Coronary artery (tissue), 2 donors: ENCODE measurements around the gene CPNE2.

Experiments used
- DNase-seq: peaks from one replicate; pipeline ENCODE4 v3.0.0-alpha.2; 2017; ENCODE audit warnings: low spot score
- H3K27ac ChIP-seq, 2 donors: fragments of 200-600 bp; sonication (generic); one replicate each; pipeline ENCODE4 v1.5.1; 2016 to 2019
- H3K4me3 ChIP-seq: fragments of 200-600 bp; sonication (generic); 2 replicates; pipeline ENCODE4 v1.5.1; 2016; ENCODE audit warnings: mild to moderate bottlenecking, moderate library complexity
- CTCF ChIP-seq: fragments of 200-600 bp; sonication (generic); IDR thresholded peaks from one replicate; pipeline ENCODE4 v1.5.1; 2019; ENCODE audit warnings: antibody characterized with exemption

CPNE2 gene

GRCh38 chr16:57196286-57196685, 103.9 kb downstream of the CPNE2 start:
- DNase-seq, result no peak
- no peak overlapping the region for H3K27ac ChIP-seq
- no peak overlapping the region for H3K4me3 ChIP-seq
- TF ChIP-seq CTCF, result no peak

- TF ChIP-seq CTCF, result no peak
- no peak overlapping the region for H3K4me3 ChIP-seq
- no peak overlapping the region for H3K27ac ChIP-seq
Measured at GRCh38 chr16:57196753-57197152, 104.4 kb downstream of the CPNE2 start.

More at GRCh38 chr16:57196753-57197152, 104.4 kb downstream of the CPNE2 start:
- no peak for DNase-seq
